Fibroblast of peridontal ligament (primary cell): Measurements from ENCODE around the gene METTL23.
A peak's percentile ranks its signal among the peaks of the same experiment; 100 is the strongest.
"Not testable (repeated sequence)": the region's sequence is repeated elsewhere in the genome, so short reads cannot be mapped to it uniquely, and the experiment has no call there.

Experiments
- DNase-seq: peaks from one replicate; pipeline ENCODE4 v3.0.0-alpha.2; 2010; ENCODE audit errors: extremely low read depth

METTL23 gene

GRCh38 chr17:76713765-76714164 is 12.9 kb upstream of the METTL23 start:
- no peak for DNase-seq

- DNase-seq: no peak
Observed at GRCh38 chr17:76714336-76714735, 12.3 kb upstream of the METTL23 start.

DNA sequence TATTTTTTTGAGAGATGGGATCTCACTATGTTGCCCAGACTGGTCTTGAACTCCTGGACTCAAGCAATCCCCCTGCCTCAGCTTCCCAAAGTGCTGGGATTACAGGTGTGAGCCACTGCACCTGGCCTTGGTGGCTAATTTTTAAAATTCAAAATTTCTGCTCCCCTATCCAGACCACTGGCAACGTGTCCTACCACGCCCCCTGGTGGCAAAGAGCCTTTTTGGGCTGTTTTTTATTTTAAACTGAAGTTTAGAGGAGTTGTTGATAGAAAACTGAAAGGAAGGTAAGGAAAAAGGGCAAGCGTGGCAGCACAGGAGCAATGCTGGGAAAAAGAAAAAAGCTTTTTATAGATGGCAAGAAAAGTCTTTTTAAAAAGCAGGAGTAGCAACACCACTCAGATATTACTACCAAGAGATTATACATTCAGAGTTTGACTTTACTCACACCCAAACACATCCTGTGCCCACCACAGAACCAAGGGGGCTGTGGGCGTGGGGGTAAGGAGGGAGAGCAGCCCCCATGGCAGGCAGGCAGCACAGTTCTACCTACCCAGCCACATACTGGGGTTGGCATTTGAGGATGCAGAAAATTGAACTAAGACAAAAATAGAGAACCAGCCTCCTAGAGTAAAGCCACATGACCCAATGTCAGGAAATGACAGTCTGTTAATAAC is 11.7 kb upstream of the METTL23 start:
- DNase-seq: peak; percentile 73

GRCh38 chr17:76715496-76715830 is 11.2 kb upstream of the METTL23 start:
- DNase-seq: no peak

GRCh38 chr17:76716146-76716838 is 10.3 kb upstream of the METTL23 start:
- peak; percentile 99 for DNase-seq

DNA sequence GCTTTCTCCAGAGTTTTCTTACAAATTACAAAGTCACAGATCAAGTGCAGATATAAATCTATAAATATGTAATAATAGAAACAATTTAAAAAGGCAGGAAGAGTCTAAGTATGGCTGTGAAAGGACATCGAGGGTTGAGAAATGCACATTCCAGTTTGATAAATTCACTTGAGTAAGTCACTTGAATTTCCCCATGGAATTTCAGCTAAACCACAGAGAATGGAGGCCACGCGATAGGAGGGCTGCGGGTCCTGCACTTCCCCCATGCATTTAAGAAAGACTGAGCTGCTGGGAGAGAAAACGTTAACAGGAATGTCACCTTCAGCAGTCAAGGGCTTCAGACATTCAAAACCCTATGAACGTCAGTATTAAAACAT is 9.8 kb upstream of the METTL23 start:
- DNase-seq: peak; percentile 96

- DNase-seq: no peak
Observed at GRCh38 chr17:76718516-76718915, 8.1 kb upstream of the METTL23 start.

DNA sequence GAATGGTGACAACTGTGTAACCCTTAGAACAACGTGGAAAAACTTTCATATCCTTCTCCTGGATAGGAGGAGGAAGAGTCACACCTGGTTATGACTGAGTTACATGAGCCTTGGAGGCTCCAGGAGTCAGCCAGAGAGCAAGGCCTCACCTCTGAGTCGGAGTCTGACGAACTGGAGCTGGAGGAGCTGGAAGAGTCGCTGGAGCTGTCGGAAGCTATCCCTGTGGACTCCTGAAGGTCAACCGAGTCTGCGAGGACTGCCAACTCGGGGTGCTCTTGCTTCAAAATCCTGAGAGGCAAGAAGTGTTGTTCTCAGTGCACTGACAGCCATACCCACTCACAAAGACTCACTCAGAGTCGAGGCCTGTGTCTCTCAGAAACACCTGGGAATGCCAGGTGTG is 6.4 kb upstream of the METTL23 start:
- DNase-seq: no peak

GRCh38 chr17:76720941-76721340 is 5.7 kb upstream of the METTL23 start:
- no peak for DNase-seq

DNA sequence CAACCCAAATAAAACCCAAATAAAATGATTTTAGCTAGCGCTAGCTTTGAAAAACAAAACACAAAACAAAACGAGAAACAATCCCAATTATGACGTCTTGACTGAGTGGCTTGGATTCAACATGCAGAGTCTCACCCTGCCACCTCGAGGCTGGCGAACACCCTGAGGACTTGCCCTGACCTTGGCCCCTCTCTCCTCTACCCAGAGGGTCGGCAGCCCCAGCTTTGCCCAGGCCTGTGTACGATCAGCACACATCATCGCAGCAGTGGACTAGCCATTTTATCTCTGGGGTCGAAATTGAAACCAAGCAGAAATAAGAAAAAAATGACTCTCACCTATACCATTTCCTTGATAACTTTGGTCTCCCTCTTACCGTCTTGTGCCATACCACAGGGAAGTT is 5.2 kb upstream of the METTL23 start:
- DNase-seq: no peak

DNA sequence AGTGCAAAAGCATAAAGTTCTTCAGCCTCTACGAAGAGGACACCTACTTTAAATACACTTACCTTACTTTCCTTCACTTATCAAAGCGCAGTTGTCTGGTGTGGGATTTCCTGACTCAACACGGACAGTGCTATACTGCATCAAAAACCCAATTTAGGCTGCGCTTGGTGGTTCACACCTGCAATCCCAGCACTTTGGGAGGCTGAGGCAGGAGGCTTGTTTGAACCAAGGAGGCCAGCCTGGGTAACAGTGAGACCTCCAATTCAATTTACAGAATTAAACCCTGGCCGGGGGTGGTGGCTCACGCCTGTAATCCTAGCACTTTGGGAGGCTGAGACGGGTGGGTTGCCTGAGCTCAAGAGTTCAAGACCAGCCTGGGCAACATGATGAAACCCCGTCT is 4.4 kb upstream of the METTL23 start:
- no peak for DNase-seq

GRCh38 chr17:76722977-76723376 is 3.7 kb upstream of the METTL23 start:
- DNase-seq: not testable (repeated sequence)

DNA sequence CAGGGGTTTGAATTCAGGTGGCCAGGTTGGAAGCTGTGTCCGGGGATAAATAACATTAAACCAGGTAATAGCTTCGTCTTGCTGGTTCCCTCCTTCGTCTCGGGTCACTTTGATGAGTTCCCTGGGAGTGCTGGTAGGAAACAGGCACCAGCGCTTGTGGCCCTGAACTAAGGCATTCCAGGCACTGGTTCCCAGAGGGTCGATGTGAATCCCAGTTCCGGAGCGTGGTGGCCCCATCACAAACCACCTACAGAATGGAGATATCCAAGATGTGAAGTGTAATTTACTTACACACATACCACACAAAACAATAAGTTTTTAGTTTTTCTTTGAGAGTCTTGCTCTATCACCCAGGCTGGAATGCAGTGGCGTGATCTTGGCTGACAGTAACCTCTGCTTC is 2.8 kb upstream of the METTL23 start:
- DNase-seq: no peak

DNA sequence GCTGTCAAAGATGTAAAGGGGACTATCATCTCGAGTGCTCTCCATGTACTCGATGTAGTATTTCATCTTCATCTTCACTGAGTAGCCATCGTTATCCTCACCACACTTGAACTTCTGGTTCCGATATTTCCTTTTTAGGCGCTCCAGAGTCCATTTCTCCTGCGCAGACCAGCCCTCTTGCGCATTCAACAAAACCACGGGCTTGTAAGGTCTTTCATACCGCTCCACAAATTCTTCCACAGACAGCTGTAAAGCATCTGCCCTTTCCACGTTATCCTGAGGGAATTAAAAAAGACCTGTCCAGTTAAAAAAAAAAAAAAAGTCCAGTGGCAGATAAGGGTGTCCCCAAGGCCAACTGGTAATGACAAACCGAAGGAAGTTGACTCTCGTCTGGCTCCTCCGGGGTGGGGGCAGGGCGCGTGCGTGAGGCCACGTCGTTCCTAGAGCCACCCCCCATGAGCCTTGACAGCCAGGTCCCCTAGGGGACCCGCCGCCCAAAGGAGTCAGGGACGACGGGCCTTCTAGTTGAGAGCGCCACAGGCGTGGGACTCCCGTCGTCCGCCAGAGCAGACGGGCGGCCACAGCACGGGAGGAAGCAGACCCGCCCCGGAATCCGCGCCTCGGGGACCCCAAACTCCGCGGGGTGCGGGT is 934 bp upstream of the METTL23 start:
- DNase-seq: peak; percentile 67

- DNase-seq: peak; percentile 95
Observed at GRCh38 chr17:76726231-76726775, 336 bp upstream of the METTL23 start, which contains the start of gene JMJD6. TSS of gene JMJD6 (minus strand) at chr17:76726606. CDS start at chr17:76726475, 131 bp downstream.

GRCh38 chr17:76727745-76728456 is 1.3 kb downstream of the METTL23 start:
- DNase-seq: peak; percentile 55

DNA sequence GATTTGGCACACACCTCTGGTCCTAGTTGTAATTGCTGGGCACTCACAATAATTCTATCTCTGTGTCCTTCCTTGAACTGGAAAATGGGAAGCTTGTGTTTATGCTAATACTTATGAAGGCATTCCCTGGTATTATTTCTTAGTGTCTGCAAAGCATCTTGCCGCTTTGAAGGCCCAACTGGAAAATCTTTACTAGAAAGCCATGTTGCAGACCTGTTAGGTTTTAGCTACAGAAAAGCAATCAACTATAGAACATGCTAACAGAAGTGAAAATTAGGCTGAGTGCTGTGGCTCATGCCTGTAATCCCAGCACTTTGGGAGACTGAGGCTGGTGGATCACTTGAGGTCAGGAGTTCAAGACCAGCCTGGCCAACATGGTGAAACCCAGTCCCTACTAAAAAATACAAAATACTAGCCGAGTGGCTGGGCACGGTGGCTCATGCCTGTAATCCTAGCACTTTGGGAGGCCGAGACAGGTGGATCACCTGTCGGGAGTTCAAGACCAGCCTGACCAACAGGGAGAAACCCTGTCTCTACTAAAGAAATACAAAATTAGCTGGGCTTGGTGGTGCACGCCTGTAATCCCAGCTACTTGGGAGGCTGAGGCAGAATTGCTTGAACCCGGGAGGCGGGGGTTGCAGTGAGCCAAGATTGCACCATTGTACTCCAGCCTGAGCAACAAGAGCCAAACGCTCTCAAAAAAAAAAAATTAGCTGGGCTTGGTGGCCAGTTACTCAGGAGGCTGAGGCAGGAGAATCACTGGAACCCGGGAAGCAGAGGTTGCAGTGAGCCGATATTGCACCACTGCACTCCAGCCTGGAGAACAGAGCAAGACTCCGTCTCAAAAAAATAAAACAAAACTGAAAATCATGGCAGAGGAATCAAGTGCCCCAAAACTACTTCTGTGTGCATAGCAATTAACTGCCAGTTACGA is 5.4 kb downstream of the METTL23 start:
- not testable (repeated sequence) for DNase-seq

- peak; percentile 47 for DNase-seq
Observed at GRCh38 chr17:76732734-76733617, 6.3 kb downstream of the METTL23 start.

DNA sequence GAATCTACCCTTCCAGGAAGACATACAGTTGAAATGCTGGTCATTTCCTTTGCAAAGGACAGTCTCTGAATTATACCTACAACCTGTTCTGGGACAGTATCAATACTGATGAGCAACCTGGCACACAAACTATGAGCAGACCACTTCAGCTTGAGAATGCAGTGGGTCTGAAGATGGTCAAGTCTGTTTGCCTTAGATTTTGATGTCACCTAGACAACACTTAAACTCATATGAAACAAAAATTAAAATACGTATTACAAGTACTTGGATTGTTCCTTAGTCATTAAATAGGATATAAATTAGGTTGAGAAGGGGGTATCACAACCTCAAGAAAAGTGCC is 6.9 kb downstream of the METTL23 start:
- no peak for DNase-seq
